Measurements from ENCODE around the gene CENPX. TPM values are rescaled to one million over a fixed set of nuclear protein-coding genes. Genes with fewer than 3 reads are reported as not detected.

CENPX gene
- total RNA-seq: 158 and 228 TPM in 2 replicates

- TF ChIP-seq, protein P1, sequence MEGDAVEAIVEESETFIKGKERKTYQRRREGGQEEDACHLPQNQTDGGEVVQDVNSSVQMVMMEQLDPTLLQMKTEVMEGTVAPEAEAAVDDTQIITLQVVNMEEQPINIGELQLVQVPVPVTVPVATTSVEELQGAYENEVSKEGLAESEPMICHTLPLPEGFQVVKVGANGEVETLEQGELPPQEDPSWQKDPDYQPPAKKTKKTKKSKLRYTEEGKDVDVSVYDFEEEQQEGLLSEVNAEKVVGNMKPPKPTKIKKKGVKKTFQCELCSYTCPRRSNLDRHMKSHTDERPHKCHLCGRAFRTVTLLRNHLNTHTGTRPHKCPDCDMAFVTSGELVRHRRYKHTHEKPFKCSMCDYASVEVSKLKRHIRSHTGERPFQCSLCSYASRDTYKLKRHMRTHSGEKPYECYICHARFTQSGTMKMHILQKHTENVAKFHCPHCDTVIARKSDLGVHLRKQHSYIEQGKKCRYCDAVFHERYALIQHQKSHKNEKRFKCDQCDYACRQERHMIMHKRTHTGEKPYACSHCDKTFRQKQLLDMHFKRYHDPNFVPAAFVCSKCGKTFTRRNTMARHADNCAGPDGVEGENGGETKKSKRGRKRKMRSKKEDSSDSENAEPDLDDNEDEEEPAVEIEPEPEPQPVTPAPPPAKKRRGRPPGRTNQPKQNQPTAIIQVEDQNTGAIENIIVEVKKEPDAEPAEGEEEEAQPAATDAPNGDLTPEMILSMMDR (conservative IDR thresholded peaks at IDR 0.05; ENCODE audit: low read depth, low read length): no peak
- DNase-seq (ENCODE audit: low read depth): no peak
- H3K4me3 ChIP-seq (ENCODE audit: low read depth, low read length): peak within 1 kb of the TSS; percentile 91
These were observed at the start of gene CENPX for GRCh38 chr17:82022310-82022980. Gene CENPX, minus strand, starts transcription at chr17:82022878. Its CDS starts 17 bp downstream, at chr17:82022861.

- no peak overlapping the region for H3K4me3 ChIP-seq (ENCODE audit: low read depth, low read length)
- TF ChIP-seq, protein P1 (conservative IDR thresholded peaks at IDR 0.05; ENCODE audit: low read depth, low read length): no peak
- DNase-seq (ENCODE audit: low read depth): no peak
These were observed 47.9 kb upstream of the CENPX start for GRCh38 chr17:82070611-82071010.

- no peak for DNase-seq (ENCODE audit: low read depth)
- H3K4me3 ChIP-seq (ENCODE audit: low read depth, low read length): peak within 1 kb of the TSS; percentile 91
- TF ChIP-seq, protein P1 (conservative IDR thresholded peaks at IDR 0.05; ENCODE audit: low read depth, low read length): no peak
These were observed 43.1 kb upstream of the CENPX start, which contains the start of gene DUS1L for GRCh38 chr17:82065638-82066303. Gene DUS1L, minus strand, starts transcription at chr17:82065804. Its CDS starts 745 bp downstream, at chr17:82065059.

- H3K4me3 ChIP-seq (ENCODE audit: low read depth, low read length): peak overlapping the region; percentile 91
- TF ChIP-seq, protein P1 (conservative IDR thresholded peaks at IDR 0.05; ENCODE audit: low read depth, low read length): no peak
- DNase-seq (ENCODE audit: low read depth): no peak
These were observed 42.5 kb upstream of the CENPX start for GRCh38 chr17:82065193-82065637.

DNA sequence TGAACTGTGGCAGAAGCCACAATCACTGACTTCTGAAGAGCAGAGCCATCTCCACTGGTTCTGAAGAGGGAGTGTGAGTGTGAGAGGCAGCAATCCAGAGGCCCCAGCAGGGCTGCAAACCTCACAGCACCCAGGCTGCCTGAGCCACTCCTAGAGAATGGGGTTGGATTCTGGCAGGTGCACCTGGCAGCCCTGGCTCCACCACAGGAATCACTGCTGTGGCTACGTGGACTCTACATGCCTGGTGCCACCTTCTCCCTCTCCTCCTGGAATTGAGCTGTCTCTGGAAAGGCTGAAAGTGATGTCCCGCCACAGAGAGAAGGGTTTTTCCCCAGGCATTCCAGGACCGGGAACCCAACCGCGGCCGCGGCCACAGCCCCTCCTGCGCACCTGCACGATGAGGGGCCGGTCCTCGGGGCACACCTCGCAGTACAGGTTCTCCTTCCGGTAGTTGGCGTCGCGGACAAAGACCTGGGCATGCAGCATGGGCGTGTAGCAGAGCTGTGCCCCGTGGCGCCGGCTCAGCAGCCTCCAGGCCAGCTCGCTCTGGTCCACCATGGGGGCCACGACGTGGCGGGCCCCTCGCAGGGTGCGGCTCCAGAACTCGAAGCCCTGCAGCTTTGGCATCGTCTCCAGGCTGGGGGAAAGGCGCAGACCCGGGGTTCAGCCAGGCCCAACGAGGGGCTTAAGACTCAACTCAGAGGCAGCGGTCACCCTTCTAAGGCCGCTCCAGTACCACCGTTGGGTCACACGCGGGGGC, 41.9 kb upstream of the CENPX start:
- H3K4me3 ChIP-seq (ENCODE audit: low read depth, low read length): peak overlapping the region; percentile 91
- no peak for DNase-seq (ENCODE audit: low read depth)
- TF ChIP-seq, protein P1 (conservative IDR thresholded peaks at IDR 0.05; ENCODE audit: low read depth, low read length): no peak

GRCh38 chr17:82063424-82064415, 41.0 kb upstream of the CENPX start:
- TF ChIP-seq, protein P1 (conservative IDR thresholded peaks at IDR 0.05; ENCODE audit: low read depth, low read length): no peak
- DNase-seq (ENCODE audit: low read depth): no peak
- H3K4me3 ChIP-seq (ENCODE audit: low read depth, low read length): peak overlapping the region; percentile 91
